ENCODE data around the gene DTX1. TPM values are rescaled to one million over a fixed set of nuclear protein-coding genes. Genes with fewer than 3 reads are reported as not detected.

DTX1 gene
- total RNA-seq, 1 donor from 2014 or later = 4.5 TPM

- Histone ChIP-seq H3K4me1 (no peaks in the 10 kb centered on the region), H3K27ac (no peak overlapping the region), H3K27me3 (no peaks in the 10 kb centered on the region), H3K9me3 (no peaks in the 10 kb centered on the region), H3K36me3 (no peaks in the 10 kb centered on the region), H3K4me3 (no peak overlapping the region)
- no peak for DNase-seq (ENCODE audit: low spot score in 2 of 2)
- intact Hi-C loops (cut with DNase I) = loop anchor here (1.0 to 5.0 kb wide), 2 partner anchors 48 to 862 kb away; no protein-coding TSS in a partner anchor
- TF ChIP-seq, protein P1, sequence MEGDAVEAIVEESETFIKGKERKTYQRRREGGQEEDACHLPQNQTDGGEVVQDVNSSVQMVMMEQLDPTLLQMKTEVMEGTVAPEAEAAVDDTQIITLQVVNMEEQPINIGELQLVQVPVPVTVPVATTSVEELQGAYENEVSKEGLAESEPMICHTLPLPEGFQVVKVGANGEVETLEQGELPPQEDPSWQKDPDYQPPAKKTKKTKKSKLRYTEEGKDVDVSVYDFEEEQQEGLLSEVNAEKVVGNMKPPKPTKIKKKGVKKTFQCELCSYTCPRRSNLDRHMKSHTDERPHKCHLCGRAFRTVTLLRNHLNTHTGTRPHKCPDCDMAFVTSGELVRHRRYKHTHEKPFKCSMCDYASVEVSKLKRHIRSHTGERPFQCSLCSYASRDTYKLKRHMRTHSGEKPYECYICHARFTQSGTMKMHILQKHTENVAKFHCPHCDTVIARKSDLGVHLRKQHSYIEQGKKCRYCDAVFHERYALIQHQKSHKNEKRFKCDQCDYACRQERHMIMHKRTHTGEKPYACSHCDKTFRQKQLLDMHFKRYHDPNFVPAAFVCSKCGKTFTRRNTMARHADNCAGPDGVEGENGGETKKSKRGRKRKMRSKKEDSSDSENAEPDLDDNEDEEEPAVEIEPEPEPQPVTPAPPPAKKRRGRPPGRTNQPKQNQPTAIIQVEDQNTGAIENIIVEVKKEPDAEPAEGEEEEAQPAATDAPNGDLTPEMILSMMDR (IDR thresholded peaks at IDR 0.05) = no peak
Measured at GRCh38 chr12:113049976-113050742, 6.4 kb upstream of the DTX1 start.

GRCh38 chr12:113050795-113051194 lies 5.7 kb upstream of the DTX1 start:
- Histone ChIP-seq H3K27ac (no peak overlapping the region), H3K4me3 (no peak overlapping the region), H3K4me1 (no peaks in the 10 kb centered on the region), H3K36me3 (no peaks in the 10 kb centered on the region), H3K27me3 (no peaks in the 10 kb centered on the region), H3K9me3 (no peaks in the 10 kb centered on the region)
- DNase-seq (ENCODE audit: low spot score in 2 of 2) = no peak
- TF ChIP-seq, protein P1 (IDR thresholded peaks at IDR 0.05) = no peak
- intact Hi-C loops (cut with DNase I) = no loop called here

GRCh38 chr12:113051759-113052158 lies 4.8 kb upstream of the DTX1 start:
- Histone ChIP-seq H3K9me3 (no peaks in the 10 kb centered on the region), H3K4me3 (no peak overlapping the region), H3K36me3 (no peaks in the 10 kb centered on the region), H3K27ac (no peak overlapping the region), H3K27me3 (no peaks in the 10 kb centered on the region), H3K4me1 (peaks cover 0 to 2% of the 10 kb centered on the region in 2 donors)
- no peak for DNase-seq (ENCODE audit: low spot score in 2 of 2)
- intact Hi-C loops (cut with DNase I) = no loop called here
- TF ChIP-seq, protein P1 (IDR thresholded peaks at IDR 0.05) = no peak

DNA sequence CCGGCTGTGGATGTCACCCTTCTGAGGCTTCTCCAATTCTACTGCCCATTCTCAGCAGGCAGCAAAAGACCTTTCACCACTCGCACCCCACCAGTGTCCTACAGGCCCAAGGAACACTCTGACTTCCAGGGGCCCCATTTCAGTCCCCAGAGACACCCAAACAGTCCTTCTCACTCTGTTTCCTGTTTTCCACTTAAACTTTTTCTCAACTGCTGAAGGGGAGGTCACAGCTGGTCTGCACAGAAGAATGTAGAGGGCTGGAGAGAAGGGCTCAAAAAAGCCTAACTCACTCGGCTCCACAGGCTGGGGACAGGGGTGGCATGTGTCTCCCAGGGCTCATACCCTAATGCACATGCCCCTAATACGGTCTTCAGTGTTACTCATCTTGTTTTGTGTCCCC lies 4.2 kb upstream of the DTX1 start:
- peaks cover 4% of the 10 kb centered on the region for H3K27me3 ChIP-seq
- no peaks in the 10 kb centered on the region for H3K9me3 ChIP-seq
- DNase-seq (ENCODE audit: low spot score in 2 of 2) = no peak
- H3K4me3 ChIP-seq = no peak overlapping the region
- intact Hi-C loops (cut with DNase I) = no loop called here
- no peak overlapping the region for H3K27ac ChIP-seq
- H3K4me1 ChIP-seq = peaks cover 0 to 8% of the 10 kb centered on the region in 2 donors
- no peaks in the 10 kb centered on the region for H3K36me3 ChIP-seq
- TF ChIP-seq, protein P1 (IDR thresholded peaks at IDR 0.05) = no peak

DNA sequence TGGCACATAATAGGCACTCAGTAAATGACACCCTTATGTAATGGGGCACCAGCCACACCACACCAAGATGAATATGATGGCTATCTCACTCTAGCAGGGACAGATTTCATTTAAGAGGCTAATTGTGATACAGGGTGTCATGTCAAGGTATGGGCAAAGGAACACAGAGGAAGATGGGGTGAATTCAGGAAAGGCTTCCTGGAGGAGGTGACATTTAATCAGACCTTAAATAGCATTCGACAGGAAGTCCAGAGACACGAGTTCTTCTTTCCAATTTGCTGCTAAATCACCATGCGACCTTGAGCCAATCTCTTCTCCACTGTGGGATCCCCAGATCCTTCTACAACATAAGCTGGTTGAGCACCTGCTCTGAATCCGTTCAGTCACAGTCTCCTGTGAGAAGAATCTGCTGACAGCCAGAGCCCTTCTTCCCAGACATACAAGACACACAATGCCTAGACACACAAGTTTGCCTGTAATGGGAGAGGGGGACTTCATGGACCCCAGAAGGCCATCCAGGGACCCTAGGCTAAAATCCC lies 1.5 kb upstream of the DTX1 start:
- intact Hi-C loops (cut with DNase I) = no loop called here
- Histone ChIP-seq H3K4me1 (peaks cover 0 to 9% of the 10 kb centered on the region in 2 donors), H3K9me3 (no peaks in the 10 kb centered on the region), H3K36me3 (no peaks in the 10 kb centered on the region), H3K27ac (no peak overlapping the region), H3K27me3 (peaks cover 7% of the 10 kb centered on the region), H3K4me3 (no peak overlapping the region)
- no peak for DNase-seq (ENCODE audit: low spot score in 2 of 2)
- TF ChIP-seq, protein P1 (IDR thresholded peaks at IDR 0.05) = no peak

Data from ascending aorta (tissue), 2 donors.